NCI-H748 (cell line): ENCODE data around the gene CCDC47.
"Not testable (repeated sequence)": the region's sequence is repeated elsewhere in the genome, so short reads cannot be mapped to it uniquely, and the experiment has no call there.

ENCODE experiments used
- DNase-seq: peaks from one replicate; lab custom pipeline; 2025; ENCODE audit not compliant: unreplicated experiment; lab: John Stamatoyannopoulos, UW

The CCDC47 gene

GRCh38 chr17:63773272-63774140 is at the start of gene CCDC47:
Gene CCDC47 (minus strand): TSS chr17:63773597. CDS start chr17:63766175, 7,422 bp downstream.
- DNase-seq: peak; percentile 100

- DNase-seq: no peak
Observed at GRCh38 chr17:63822537-63822936, 49.1 kb upstream of the CCDC47 start.

- no peak for DNase-seq
Observed at GRCh38 chr17:63821804-63822203, 48.4 kb upstream of the CCDC47 start.

- no peak for DNase-seq
Observed at GRCh38 chr17:63820963-63821561, 47.7 kb upstream of the CCDC47 start.

GRCh38 chr17:63819585-63820537 is 46.5 kb upstream of the CCDC47 start:
- DNase-seq: no peak

- no peak for DNase-seq
Observed at GRCh38 chr17:63819131-63819530, 45.7 kb upstream of the CCDC47 start.

- no peak for DNase-seq
Observed at GRCh38 chr17:63817736-63818385, 44.5 kb upstream of the CCDC47 start.

GRCh38 chr17:63816669-63817068 is 43.3 kb upstream of the CCDC47 start:
- no peak for DNase-seq

GRCh38 chr17:63816123-63816522 is 42.7 kb upstream of the CCDC47 start:
- DNase-seq: no peak

- DNase-seq: no peak
Observed at GRCh38 chr17:63809970-63810369, 36.6 kb upstream of the CCDC47 start.

GRCh38 chr17:63805591-63805990 is 32.2 kb upstream of the CCDC47 start:
- DNase-seq: no peak

GRCh38 chr17:63804328-63804727 is 30.9 kb upstream of the CCDC47 start:
- no peak for DNase-seq

GRCh38 chr17:63800783-63801182 is 27.4 kb upstream of the CCDC47 start:
- no peak for DNase-seq

GRCh38 chr17:63798572-63799106 is 25.2 kb upstream of the CCDC47 start:
- no peak for DNase-seq

- not testable (repeated sequence) for DNase-seq
Observed at GRCh38 chr17:63796375-63796774, 23.0 kb upstream of the CCDC47 start.

- no peak for DNase-seq
Observed at GRCh38 chr17:63792055-63792729, 18.8 kb upstream of the CCDC47 start.

- DNase-seq: no peak
Observed at GRCh38 chr17:63790057-63790456, 16.7 kb upstream of the CCDC47 start.

GRCh38 chr17:63786971-63787711 is 13.7 kb upstream of the CCDC47 start:
- no peak for DNase-seq

GRCh38 chr17:63786117-63786516 is 12.7 kb upstream of the CCDC47 start:
- no peak for DNase-seq
